ENCODE results near the gene MOV10. TPM values are rescaled to one million over a fixed set of nuclear protein-coding genes. Genes with fewer than 3 reads are reported as not detected.

The MOV10 gene
- total RNA-seq, 4 donors from 2014 or later, result 75.3 to 161 (median 143) TPM

DNA sequence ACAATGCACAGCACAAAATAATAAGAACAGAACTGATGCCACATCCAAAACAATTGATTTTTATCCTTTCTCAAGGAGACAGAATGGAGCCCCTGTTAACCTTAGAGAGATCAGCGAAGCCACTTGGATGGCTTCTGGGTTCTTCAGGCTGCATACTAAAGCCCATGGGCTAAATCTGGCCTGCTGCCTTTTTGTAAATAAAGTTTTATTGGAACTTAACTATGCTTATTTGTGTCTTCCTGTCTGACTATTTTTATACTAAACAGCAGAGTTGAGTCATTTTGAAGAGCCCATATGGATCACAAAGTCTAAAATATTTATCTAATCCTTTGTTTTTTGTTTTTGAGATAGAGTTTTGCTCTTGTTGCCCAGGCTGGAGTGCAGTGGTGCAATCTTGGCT lies 57.0 kb downstream of the MOV10 start:
- Histone ChIP-seq H3K4me3 (no peak overlapping the region), H3K27me3 (no peaks in the 10 kb centered on the region), H3K9me3 (no peaks in the 10 kb centered on the region), H3K36me3 (no peaks in the 10 kb centered on the region), H3K4me1 (no peaks in the 10 kb centered on the region), H3K27ac (no peak overlapping the region)
- no peak for DNase-seq
- no peak for TF ChIP-seq POLR2A (IDR thresholded peaks at IDR 0.05)
- TF ChIP-seq, protein P1, sequence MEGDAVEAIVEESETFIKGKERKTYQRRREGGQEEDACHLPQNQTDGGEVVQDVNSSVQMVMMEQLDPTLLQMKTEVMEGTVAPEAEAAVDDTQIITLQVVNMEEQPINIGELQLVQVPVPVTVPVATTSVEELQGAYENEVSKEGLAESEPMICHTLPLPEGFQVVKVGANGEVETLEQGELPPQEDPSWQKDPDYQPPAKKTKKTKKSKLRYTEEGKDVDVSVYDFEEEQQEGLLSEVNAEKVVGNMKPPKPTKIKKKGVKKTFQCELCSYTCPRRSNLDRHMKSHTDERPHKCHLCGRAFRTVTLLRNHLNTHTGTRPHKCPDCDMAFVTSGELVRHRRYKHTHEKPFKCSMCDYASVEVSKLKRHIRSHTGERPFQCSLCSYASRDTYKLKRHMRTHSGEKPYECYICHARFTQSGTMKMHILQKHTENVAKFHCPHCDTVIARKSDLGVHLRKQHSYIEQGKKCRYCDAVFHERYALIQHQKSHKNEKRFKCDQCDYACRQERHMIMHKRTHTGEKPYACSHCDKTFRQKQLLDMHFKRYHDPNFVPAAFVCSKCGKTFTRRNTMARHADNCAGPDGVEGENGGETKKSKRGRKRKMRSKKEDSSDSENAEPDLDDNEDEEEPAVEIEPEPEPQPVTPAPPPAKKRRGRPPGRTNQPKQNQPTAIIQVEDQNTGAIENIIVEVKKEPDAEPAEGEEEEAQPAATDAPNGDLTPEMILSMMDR (IDR thresholded peaks at IDR 0.05), result no peak

DNA sequence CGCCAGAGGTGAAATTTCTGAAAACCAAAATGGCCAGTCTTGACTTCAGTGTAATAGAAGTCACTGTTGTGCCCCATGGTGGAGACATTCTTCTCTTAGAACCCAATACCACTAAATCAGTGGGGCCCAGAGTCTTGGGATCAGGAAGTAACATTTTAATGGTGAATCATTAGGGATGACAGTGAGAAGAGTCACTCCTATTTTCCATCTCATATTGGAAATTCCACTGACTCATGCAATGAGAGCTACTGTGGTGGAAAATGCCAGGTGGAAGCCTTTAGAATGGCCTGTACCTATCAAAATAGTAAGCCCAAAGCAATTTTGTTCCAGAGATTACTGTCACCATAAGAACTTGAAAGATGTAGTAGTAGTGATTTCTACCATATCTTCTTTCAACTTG lies 61.3 kb downstream of the MOV10 start:
- Histone ChIP-seq H3K27me3 (no peaks in the 10 kb centered on the region), H3K9me3 (no peaks in the 10 kb centered on the region), H3K36me3 (no peaks in the 10 kb centered on the region), H3K4me3 (no peak overlapping the region), H3K27ac (no peak overlapping the region), H3K4me1 (no peaks in the 10 kb centered on the region)
- TF ChIP-seq, protein P1 (IDR thresholded peaks at IDR 0.05), result no peak
- no peak for TF ChIP-seq POLR2A (IDR thresholded peaks at IDR 0.05)
- DNase-seq, result no peak

DNA sequence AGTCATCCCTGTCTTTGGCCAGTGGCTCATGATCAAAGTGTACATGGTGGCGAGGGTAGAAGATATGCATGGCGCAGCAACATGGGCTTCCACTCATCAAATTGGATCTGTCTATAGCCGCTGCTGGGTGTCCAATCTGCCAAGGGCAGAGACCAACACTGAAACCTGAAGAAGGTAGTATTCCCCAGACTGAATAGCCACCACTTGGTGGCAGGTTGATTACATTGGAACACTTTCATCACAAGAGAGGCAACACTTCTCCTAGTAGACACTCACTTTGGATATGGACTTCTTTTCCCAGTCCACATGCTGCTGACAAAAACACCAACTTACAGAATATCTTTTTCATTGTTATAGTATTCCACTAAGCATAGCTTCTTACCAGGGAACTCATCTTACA lies 63.1 kb downstream of the MOV10 start:
- H3K27ac ChIP-seq, result no peak overlapping the region
- H3K9me3 ChIP-seq, result no peaks in the 10 kb centered on the region
- no peaks in the 10 kb centered on the region for H3K4me1 ChIP-seq
- no peaks in the 10 kb centered on the region for H3K27me3 ChIP-seq
- no peaks in the 10 kb centered on the region for H3K36me3 ChIP-seq
- no peak for TF ChIP-seq POLR2A (IDR thresholded peaks at IDR 0.05)
- TF ChIP-seq, protein P1 (IDR thresholded peaks at IDR 0.05), result no peak
- DNase-seq, result no peak
- H3K4me3 ChIP-seq, result no peak overlapping the region

GRCh38 chr1:112743174-112744008 lies 68.9 kb downstream of the MOV10 start:
- Histone ChIP-seq H3K27ac (no peak overlapping the region), H3K4me3 (peak overlapping the region in 2 of 4 donors; percentile 26 to 34), H3K9me3 (no peaks in the 10 kb centered on the region), H3K36me3 (no peaks in the 10 kb centered on the region), H3K4me1 (peaks cover 0 to 10% (median 2%) of the 10 kb centered on the region in 4 donors), H3K27me3 (peaks cover 0 to 11% of the 10 kb centered on the region in 2 donors)
- DNase-seq, result no peak
- TF ChIP-seq, protein P1 (IDR thresholded peaks at IDR 0.05), result no peak
- TF ChIP-seq POLR2A (IDR thresholded peaks at IDR 0.05), result no peak

DNA sequence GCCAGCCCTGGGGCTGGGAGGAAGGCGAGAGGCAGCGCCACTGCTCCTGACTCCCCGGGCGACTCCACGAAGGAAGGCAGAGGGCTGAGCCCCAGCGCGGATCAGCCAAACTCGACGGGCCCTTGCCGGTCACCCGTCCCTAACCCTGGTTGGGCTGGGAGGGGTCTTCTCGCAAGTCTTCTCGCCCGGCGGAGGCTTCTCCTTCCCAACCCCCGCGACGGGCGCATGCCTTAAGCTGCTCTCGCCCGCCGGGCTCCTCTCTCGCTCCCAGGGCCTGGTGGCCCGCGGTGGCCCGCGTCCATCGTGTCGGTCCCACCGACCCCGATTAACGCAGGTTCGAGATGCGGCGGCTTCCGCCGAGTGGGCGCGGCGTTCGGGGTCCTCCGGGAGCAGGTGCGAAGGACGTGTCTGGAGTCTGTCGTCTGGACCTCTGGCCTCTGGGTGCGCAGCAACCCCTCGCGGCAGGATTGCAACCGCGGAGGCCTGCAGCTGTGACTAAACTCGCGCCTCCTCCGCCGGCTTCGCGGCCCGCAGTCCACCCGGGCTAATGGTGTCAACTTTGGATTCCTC lies 69.6 kb downstream of the MOV10 start:
- peaks cover 0 to 10% (median 2%) of the 10 kb centered on the region in 4 donors for H3K4me1 ChIP-seq
- no peaks in the 10 kb centered on the region for H3K9me3 ChIP-seq
- peak in 2 of 3 donors; percentile 48 to 51 for DNase-seq
- H3K27ac ChIP-seq, result no peak overlapping the region
- H3K27me3 ChIP-seq, result peaks cover 0 to 11% of the 10 kb centered on the region in 2 donors
- peak overlapping the region in 2 of 4 donors; percentile 26 to 34 for H3K4me3 ChIP-seq
- H3K36me3 ChIP-seq, result no peaks in the 10 kb centered on the region
- TF ChIP-seq, protein P1 (IDR thresholded peaks at IDR 0.05), result peak in 1 of 6 experiments; percentile 17
- no peak for TF ChIP-seq POLR2A (IDR thresholded peaks at IDR 0.05)
